Osteoblast (primary cell): ENCODE measurements around the gene TUBB1. TPM values are rescaled to one million over a fixed set of nuclear protein-coding genes. Genes with fewer than 3 reads are reported as not detected.

Source experiments
- DNase-seq: peaks from one replicate; pipeline ENCODE4 v3.0.0; 2011; ENCODE audit warnings: low spot score, mixed read lengths; ENCODE audit not compliant: insufficient read length; ENCODE audit errors: missing footprints
- H2AFZ ChIP-seq: 2 replicates; pipeline ENCODE4 v1.6.0; 2011; ENCODE audit warnings: mild to moderate bottlenecking, low read length
- H3K27ac ChIP-seq: 2 replicates; pipeline ENCODE4 v1.5.1; 2011; ENCODE audit warnings: mild to moderate bottlenecking, low read depth, low read length, moderate library complexity
- H3K27me3 ChIP-seq: 2 replicates; pipeline ENCODE4 v1.6.0; 2012; ENCODE audit warnings: mild to moderate bottlenecking, control low read depth, inconsistent platforms, low read length, moderate library complexity; ENCODE audit not compliant: insufficient read depth
- H3K36me3 ChIP-seq: 2 replicates; pipeline ENCODE4 v1.5.1; 2011; ENCODE audit warnings: mild to moderate bottlenecking, low read length, control low read depth, moderate library complexity; ENCODE audit not compliant: insufficient read depth
- H3K4me1 ChIP-seq: 2 replicates; pipeline ENCODE4 v1.5.1; 2011; ENCODE audit warnings: mild to moderate bottlenecking, low read length, control low read depth, moderate library complexity; ENCODE audit not compliant: insufficient read depth
- H3K4me2 ChIP-seq: 2 replicates; pipeline ENCODE4 v1.6.0; 2011; ENCODE audit warnings: mild to moderate bottlenecking, low read length; ENCODE audit not compliant: insufficient read depth
- H3K4me3 ChIP-seq: fragments of 200-600 bp; sonication (generic); 3 replicates; pipeline ENCODE4 v1.5.1; 2012; ENCODE audit warnings: mild to moderate bottlenecking, low read length, inconsistent platforms; ENCODE audit not compliant: insufficient read depth
- H3K79me2 ChIP-seq: 2 replicates; pipeline ENCODE4 v1.6.0; 2012; ENCODE audit warnings: mild to moderate bottlenecking, low read length, control low read depth, inconsistent platforms; ENCODE audit not compliant: insufficient read depth
- H3K9me3 ChIP-seq: 2 replicates; pipeline ENCODE4 v1.5.1; 2011; ENCODE audit warnings: low read depth, low read length, control low read depth
- H4K20me1 ChIP-seq: 2 replicates; pipeline ENCODE4 v1.6.0; 2012; ENCODE audit warnings: mild to moderate bottlenecking, low read length, control low read depth; ENCODE audit not compliant: insufficient read depth
- CTCF ChIP-seq: IDR thresholded peaks from 2 replicates; pipeline ENCODE4 v1.5.1; 2011; ENCODE audit warnings: mild to moderate bottlenecking, low read depth, low read length, moderate library complexity; ENCODE audit errors: extremely low read depth
- total RNA-seq: library from RNA; depleted of rRNA; stranded (reverse); fragments of >200 nt; gene quantifications from 2 replicates; pipeline ENCODE4 v1.2.3, GENCODE V29; 2012

TUBB1 gene
- total RNA-seq, 1 donor = not detected

GRCh38 chr20:59022754-59023153 is 3.5 kb downstream of the TUBB1 start:
- Histone ChIP-seq H3K4me1 (peaks cover 18% of the 10 kb centered on the region), H3K4me2 (no peak overlapping the region), H3K27me3 (no peaks in the 10 kb centered on the region), H3K27ac (no peak overlapping the region), H3K36me3 (peaks cover 27% of the 10 kb centered on the region), H4K20me1 (peaks cover 19% of the 10 kb centered on the region), H3K4me3 (no peak overlapping the region), H3K79me2 (peaks cover 45% of the 10 kb centered on the region), H2AFZ (no peak overlapping the region), H3K9me3 (no peaks in the 10 kb centered on the region)
- TF ChIP-seq CTCF = no peak
- no peak for DNase-seq

- Histone ChIP-seq H3K9me3 (no peaks in the 10 kb centered on the region), H2AFZ (no peak overlapping the region), H3K4me1 (peaks cover 24% of the 10 kb centered on the region), H3K79me2 (peaks cover 50% of the 10 kb centered on the region), H3K36me3 (peaks cover 29% of the 10 kb centered on the region), H4K20me1 (peaks cover 24% of the 10 kb centered on the region), H3K4me2 (no peak overlapping the region), H3K4me3 (no peak overlapping the region), H3K27me3 (no peaks in the 10 kb centered on the region), H3K27ac (no peak overlapping the region)
- no peak for TF ChIP-seq CTCF
- DNase-seq = no peak
These were observed 4.4 kb downstream of the TUBB1 start for GRCh38 chr20:59023616-59024015.

- no peak overlapping the region for H3K4me2 ChIP-seq
- H4K20me1 ChIP-seq = peaks cover 29% of the 10 kb centered on the region
- H3K4me3 ChIP-seq = no peak overlapping the region
- no peak overlapping the region for H2AFZ ChIP-seq
- H3K9me3 ChIP-seq = no peaks in the 10 kb centered on the region
- no peak for DNase-seq
- H3K27ac ChIP-seq = no peak overlapping the region
- peaks cover 55% of the 10 kb centered on the region for H3K79me2 ChIP-seq
- H3K36me3 ChIP-seq = peaks cover 34% of the 10 kb centered on the region
- no peaks in the 10 kb centered on the region for H3K27me3 ChIP-seq
- H3K4me1 ChIP-seq = peaks cover 29% of the 10 kb centered on the region
- no peak for TF ChIP-seq CTCF
These were observed 4.9 kb downstream of the TUBB1 start for GRCh38 chr20:59024111-59024530.

- H3K4me3 ChIP-seq = no peak overlapping the region
- no peak overlapping the region for H3K4me2 ChIP-seq
- peaks cover 65% of the 10 kb centered on the region for H3K79me2 ChIP-seq
- peaks cover 29% of the 10 kb centered on the region for H4K20me1 ChIP-seq
- H3K36me3 ChIP-seq = peaks cover 35% of the 10 kb centered on the region
- peaks cover 38% of the 10 kb centered on the region for H3K4me1 ChIP-seq
- no peak overlapping the region for H2AFZ ChIP-seq
- H3K9me3 ChIP-seq = no peaks in the 10 kb centered on the region
- DNase-seq = no peak
- no peak for TF ChIP-seq CTCF
- H3K27ac ChIP-seq = no peak overlapping the region
- no peaks in the 10 kb centered on the region for H3K27me3 ChIP-seq
These were observed 5.9 kb downstream of the TUBB1 start for GRCh38 chr20:59025086-59025485.
